HUES6 (cell line): ENCODE measurements around the gene PAN3.

ENCODE experiments used
- H3K27ac ChIP-seq: 2 replicates; pipeline ENCODE4 v1.7.0; 2013; ENCODE audit warnings: low read depth, mild to moderate bottlenecking, low read length, inconsistent platforms
- H3K27me3 ChIP-seq: 2 replicates; pipeline ENCODE4 v1.6.1; 2013; ENCODE audit warnings: low read length; ENCODE audit not compliant: control insufficient read depth, insufficient read depth
- H3K36me3 ChIP-seq: 2 replicates; pipeline ENCODE4 v1.6.1; 2013; ENCODE audit warnings: low read length; ENCODE audit not compliant: control insufficient read depth, insufficient read depth
- H3K4me1 ChIP-seq: 2 replicates; pipeline ENCODE4 v1.6.1; 2013; ENCODE audit warnings: low read length; ENCODE audit not compliant: control insufficient read depth, insufficient read depth
- H3K4me3 ChIP-seq: 2 replicates; pipeline ENCODE4 v1.5.1; 2013; ENCODE audit warnings: low read depth, low read length
- H3K9ac ChIP-seq: one replicate; pipeline ENCODE4 v1.6.1; 2013; ENCODE audit warnings: mild to moderate bottlenecking, low read length
- H3K9me3 ChIP-seq: 2 replicates; pipeline ENCODE4 v1.6.1; 2013; ENCODE audit warnings: low read depth, low read length; ENCODE audit not compliant: control insufficient read depth, insufficient read depth

PAN3 gene

GRCh38 chr13:28252547-28252946, 114.2 kb downstream of the PAN3 start:
- H3K27me3 ChIP-seq: no peaks in the 10 kb centered on the region
- peaks cover 14% of the 10 kb centered on the region for H3K36me3 ChIP-seq
- H3K27ac ChIP-seq: no peak overlapping the region
- H3K4me1 ChIP-seq: peaks cover 5% of the 10 kb centered on the region
- no peak overlapping the region for H3K4me3 ChIP-seq
- H3K9me3 ChIP-seq: no peaks in the 10 kb centered on the region
- H3K9ac ChIP-seq: no peak overlapping the region

DNA sequence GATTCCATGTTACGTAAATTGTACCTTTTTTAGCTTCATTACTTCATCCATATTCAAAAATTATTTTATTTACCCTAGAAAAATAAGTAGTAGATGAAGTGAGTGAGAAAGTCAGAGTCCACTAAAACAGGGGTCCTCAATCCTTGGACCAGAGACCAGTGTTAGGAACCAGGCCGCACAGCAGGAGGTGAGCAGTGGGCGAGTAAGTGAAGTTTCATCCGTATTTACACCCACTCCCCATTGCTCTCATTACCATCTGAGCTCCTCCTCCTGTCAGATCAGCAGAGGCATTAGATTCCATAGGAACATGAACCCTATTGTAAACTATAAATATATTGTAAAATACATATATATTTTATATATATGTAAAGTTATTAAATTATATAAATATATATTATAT, 119.0 kb downstream of the PAN3 start:
- Histone ChIP-seq H3K4me1 (peaks cover 5% of the 10 kb centered on the region), H3K9me3 (no peaks in the 10 kb centered on the region), H3K9ac (no peak overlapping the region), H3K36me3 (peaks cover 46% of the 10 kb centered on the region), H3K27me3 (no peaks in the 10 kb centered on the region), H3K4me3 (no peak overlapping the region), H3K27ac (no peak overlapping the region)

DNA sequence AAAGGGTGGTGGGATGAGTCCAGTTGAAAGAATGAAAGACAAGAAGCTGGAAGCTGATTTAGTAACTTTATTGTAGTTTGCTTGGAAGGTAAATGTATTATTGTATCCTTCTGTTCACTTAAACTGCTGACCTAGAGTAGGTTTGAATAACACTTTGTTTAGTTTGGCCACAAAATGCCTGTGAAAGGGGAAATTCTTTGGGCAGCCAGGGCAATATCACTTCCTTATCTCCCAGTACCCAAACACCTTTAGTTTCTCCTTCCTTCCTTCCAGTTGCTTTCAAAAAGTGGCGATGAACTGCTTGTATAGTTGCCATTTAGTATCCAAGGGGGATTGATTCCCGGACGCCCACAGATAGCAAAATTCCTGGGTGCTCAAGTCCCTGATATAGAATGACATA, 120.1 kb downstream of the PAN3 start:
- peaks cover 55% of the 10 kb centered on the region for H3K36me3 ChIP-seq
- H3K27me3 ChIP-seq: no peaks in the 10 kb centered on the region
- H3K4me1 ChIP-seq: peaks cover 5% of the 10 kb centered on the region
- no peak overlapping the region for H3K4me3 ChIP-seq
- no peak overlapping the region for H3K9ac ChIP-seq
- no peak overlapping the region for H3K27ac ChIP-seq
- H3K9me3 ChIP-seq: no peaks in the 10 kb centered on the region

- H3K27ac ChIP-seq: no peak overlapping the region
- peaks cover 52% of the 10 kb centered on the region for H3K36me3 ChIP-seq
- H3K27me3 ChIP-seq: no peaks in the 10 kb centered on the region
- H3K9ac ChIP-seq: no peak overlapping the region
- no peak overlapping the region for H3K4me3 ChIP-seq
- H3K4me1 ChIP-seq: no peaks in the 10 kb centered on the region
- H3K9me3 ChIP-seq: no peaks in the 10 kb centered on the region
Observed at GRCh38 chr13:28267497-28267896, 129.2 kb downstream of the PAN3 start.

DNA sequence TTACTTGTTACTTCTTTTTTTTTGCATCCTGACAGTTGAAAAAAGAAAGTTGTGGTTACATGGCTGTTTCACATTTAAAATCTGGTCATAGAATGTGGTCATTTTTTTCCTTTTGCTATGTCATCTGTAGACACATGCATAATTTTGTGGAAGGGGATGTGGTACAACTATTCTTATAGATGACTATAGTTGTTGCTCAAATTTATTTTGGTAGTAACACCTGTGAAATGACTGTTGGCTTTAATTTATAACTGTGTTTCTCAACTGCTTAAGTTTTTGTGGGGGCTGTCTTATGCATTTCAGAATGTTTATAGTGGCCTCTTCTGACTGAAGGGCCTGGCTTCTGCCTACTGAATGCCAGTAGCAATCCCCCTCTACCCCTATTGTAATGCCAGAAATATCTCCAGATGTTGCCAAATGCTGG, 130.5 kb downstream of the PAN3 start:
- Histone ChIP-seq H3K9me3 (no peaks in the 10 kb centered on the region), H3K27me3 (no peaks in the 10 kb centered on the region), H3K4me1 (no peaks in the 10 kb centered on the region), H3K27ac (no peak overlapping the region), H3K36me3 (peaks cover 42% of the 10 kb centered on the region), H3K9ac (no peak overlapping the region), H3K4me3 (no peak overlapping the region)

GRCh38 chr13:28271056-28271840, 132.9 kb downstream of the PAN3 start:
- Histone ChIP-seq H3K4me1 (no peaks in the 10 kb centered on the region), H3K36me3 (peaks cover 47% of the 10 kb centered on the region), H3K27me3 (no peaks in the 10 kb centered on the region), H3K27ac (no peak overlapping the region), H3K9ac (no peak overlapping the region), H3K9me3 (no peaks in the 10 kb centered on the region), H3K4me3 (no peak overlapping the region)

- no peak overlapping the region for H3K9ac ChIP-seq
- no peak overlapping the region for H3K4me3 ChIP-seq
- no peaks in the 10 kb centered on the region for H3K27me3 ChIP-seq
- no peaks in the 10 kb centered on the region for H3K4me1 ChIP-seq
- no peak overlapping the region for H3K27ac ChIP-seq
- no peaks in the 10 kb centered on the region for H3K9me3 ChIP-seq
- H3K36me3 ChIP-seq: peaks cover 53% of the 10 kb centered on the region
Observed at GRCh38 chr13:28273919-28274318, 135.6 kb downstream of the PAN3 start.

DNA sequence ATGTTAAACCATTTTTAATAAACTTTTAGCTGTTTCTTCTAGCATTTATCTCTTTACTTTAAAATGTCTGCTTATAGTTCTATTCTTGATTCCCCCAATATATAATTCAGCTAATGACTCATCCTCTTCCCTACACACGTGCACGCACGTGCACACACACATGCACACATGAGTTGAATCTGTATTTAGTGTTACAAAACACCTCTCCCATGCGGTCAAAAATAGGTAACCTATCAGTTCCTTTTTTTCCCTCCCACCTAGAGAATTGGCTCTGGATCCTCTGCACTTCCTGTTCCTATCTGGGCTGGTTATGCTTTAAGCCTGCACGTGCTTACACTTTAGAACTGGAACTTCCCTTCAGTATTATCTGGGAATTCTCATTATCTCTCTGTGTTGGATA, 144.1 kb downstream of the PAN3 start:
- Histone ChIP-seq H3K4me3 (no peak overlapping the region), H3K9me3 (no peaks in the 10 kb centered on the region), H3K4me1 (no peaks in the 10 kb centered on the region), H3K27me3 (no peaks in the 10 kb centered on the region), H3K27ac (no peak overlapping the region), H3K9ac (no peak overlapping the region), H3K36me3 (peaks cover 52% of the 10 kb centered on the region)

GRCh38 chr13:28283600-28283999, 145.3 kb downstream of the PAN3 start:
- Histone ChIP-seq H3K36me3 (peaks cover 56% of the 10 kb centered on the region), H3K4me1 (no peaks in the 10 kb centered on the region), H3K27ac (no peak overlapping the region), H3K27me3 (no peaks in the 10 kb centered on the region), H3K4me3 (no peak overlapping the region), H3K9me3 (no peaks in the 10 kb centered on the region), H3K9ac (no peak overlapping the region)

GRCh38 chr13:28286263-28286662, 147.9 kb downstream of the PAN3 start:
- H3K27ac ChIP-seq: no peak overlapping the region
- H3K4me3 ChIP-seq: no peak overlapping the region
- H3K9ac ChIP-seq: no peak overlapping the region
- no peaks in the 10 kb centered on the region for H3K4me1 ChIP-seq
- H3K27me3 ChIP-seq: no peaks in the 10 kb centered on the region
- H3K36me3 ChIP-seq: peaks cover 39% of the 10 kb centered on the region
- no peaks in the 10 kb centered on the region for H3K9me3 ChIP-seq

GRCh38 chr13:28297341-28297740, 159.0 kb downstream of the PAN3 start:
- Histone ChIP-seq H3K36me3 (peaks cover 5% of the 10 kb centered on the region), H3K9ac (no peak overlapping the region), H3K4me3 (no peak overlapping the region), H3K27ac (no peak overlapping the region), H3K9me3 (no peaks in the 10 kb centered on the region), H3K4me1 (peaks cover 57% of the 10 kb centered on the region), H3K27me3 (no peaks in the 10 kb centered on the region)
